HG02970 (cell line): ENCODE results near the gene SNX3.
A peak's percentile ranks its signal among the peaks of the same experiment; 100 is the strongest.
"Not testable (repeated sequence)": the region's sequence is repeated elsewhere in the genome, so short reads cannot be mapped to it uniquely, and the experiment has no call there.

Source experiments
- ATAC-seq: cut with Tn5 transposase; IDR thresholded peaks from one replicate; pipeline ENCODE4 v1.9.1; 2021; ENCODE audit warnings: mild to moderate bottlenecking, moderate library complexity, moderate number of reproducible peaks; ENCODE audit not compliant: unreplicated experiment, low FRiP score

The SNX3 gene

GRCh38 chr6:108260809-108261569 lies at the start of gene SNX3:
TSS of gene SNX3 (minus strand) at chr6:108261040. CDS start at chr6:108260921, 119 bp downstream.
- peak; percentile 92 for ATAC-seq

- ATAC-seq = no peak
Observed at GRCh38 chr6:108309844-108310243, 49.0 kb upstream of the SNX3 start.

DNA sequence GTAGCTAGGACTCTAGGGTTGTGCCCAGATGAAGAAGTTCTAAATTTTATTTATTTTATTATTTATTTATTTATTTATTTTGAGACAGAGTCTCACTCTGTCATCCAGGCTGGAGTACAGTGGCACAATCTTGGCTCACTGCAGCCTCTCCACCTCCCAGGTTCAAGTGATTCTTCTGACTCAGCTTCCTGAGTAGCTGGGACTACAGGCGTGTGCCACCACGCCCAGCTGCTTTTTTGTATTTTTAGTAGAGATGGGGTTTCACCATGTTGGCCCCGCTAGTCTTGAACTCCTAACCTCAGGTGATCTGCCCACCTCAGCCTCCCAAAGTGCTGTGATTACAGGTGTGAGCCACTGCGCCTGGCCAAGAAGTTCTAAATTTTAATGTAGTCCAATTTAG lies 47.8 kb upstream of the SNX3 start:
- ATAC-seq = not testable (repeated sequence)

DNA sequence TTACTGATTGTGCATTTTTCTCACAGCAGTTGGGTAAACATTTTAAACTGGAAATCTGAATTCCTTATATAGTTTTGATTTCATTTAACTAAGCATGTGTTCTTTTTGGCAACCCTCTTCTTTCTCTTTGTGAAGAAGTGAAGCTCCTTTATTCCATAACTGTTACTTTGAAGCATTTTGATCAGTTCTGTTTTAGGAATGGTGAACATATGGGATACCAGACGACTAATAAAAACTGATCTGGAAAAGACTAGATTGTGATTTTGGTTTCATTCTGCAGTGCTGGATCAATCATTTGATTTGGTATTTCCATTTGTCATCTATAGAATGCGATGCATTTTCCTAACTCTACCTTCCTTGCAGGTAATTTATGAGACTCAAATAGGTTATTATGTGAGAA lies 43.8 kb upstream of the SNX3 start:
- no peak for ATAC-seq

DNA sequence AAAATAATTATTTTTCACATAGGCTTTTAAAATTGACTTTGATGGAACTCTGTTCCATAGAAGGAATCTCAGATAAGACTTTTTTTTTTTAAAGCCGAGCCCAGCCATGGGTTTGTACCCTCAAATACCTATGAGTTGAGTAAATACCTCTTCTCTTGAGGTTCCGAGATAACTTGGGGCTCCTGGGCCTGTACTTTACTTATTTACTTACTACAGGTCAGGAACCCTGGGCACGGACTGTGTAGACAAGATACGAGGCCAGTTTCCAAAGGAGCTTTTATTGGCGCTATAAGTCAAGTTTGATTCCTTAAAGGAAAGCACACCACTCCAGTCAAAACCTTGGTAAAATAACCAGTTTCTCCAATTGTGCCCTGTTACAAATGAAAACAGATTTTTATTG lies 41.5 kb upstream of the SNX3 start:
- ATAC-seq = no peak

DNA sequence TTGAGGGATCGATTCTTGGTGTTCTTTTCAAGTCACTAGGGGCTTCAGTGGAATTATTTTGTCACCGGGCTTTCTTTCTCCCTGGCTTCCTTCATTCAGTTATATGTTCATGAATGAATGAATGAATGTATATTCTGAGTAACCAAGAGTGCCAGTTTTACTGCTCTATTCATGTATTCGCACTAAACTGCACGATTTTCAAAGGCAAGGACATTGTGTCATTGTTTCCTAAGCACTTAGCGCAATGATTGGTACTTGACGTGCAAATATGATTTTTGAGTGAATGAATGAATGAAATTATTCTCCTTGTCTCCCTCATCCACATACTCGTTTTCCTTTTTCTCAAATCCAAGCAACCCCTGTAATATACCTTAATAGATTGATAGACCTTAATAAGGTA lies 34.8 kb upstream of the SNX3 start:
- ATAC-seq = no peak

- ATAC-seq = peak; percentile 93
Observed at GRCh38 chr6:108294727-108295625, 34.1 kb upstream of the SNX3 start, which contains the start of gene AFG1L. TSS of gene AFG1L (plus strand) at chr6:108295054. CDS start at chr6:108295080, 26 bp downstream.

- no peak for ATAC-seq
Observed at GRCh38 chr6:108294297-108294726, 33.5 kb upstream of the SNX3 start.

GRCh38 chr6:108293527-108294296 lies 32.9 kb upstream of the SNX3 start:
- ATAC-seq = no peak

DNA sequence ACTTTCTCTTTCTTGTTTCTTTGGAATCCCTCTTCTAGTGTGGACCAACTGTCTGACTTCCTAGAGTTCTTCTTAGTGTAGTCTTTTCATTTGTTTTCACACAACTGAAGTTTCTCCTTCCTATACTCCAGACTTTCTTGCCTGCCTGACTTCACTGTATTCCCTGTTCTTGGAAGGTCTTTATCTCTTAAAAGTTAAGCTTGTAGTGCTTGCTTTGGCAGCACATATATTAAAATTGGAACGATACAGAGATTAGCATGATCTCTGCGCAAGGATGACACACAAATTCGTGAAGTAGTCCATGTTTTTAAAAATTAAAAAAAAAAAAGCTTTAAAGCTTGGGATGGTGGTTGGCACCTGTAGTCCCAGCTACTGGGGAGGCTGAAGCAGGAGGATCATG lies 31.7 kb upstream of the SNX3 start:
- not testable (repeated sequence) for ATAC-seq

DNA sequence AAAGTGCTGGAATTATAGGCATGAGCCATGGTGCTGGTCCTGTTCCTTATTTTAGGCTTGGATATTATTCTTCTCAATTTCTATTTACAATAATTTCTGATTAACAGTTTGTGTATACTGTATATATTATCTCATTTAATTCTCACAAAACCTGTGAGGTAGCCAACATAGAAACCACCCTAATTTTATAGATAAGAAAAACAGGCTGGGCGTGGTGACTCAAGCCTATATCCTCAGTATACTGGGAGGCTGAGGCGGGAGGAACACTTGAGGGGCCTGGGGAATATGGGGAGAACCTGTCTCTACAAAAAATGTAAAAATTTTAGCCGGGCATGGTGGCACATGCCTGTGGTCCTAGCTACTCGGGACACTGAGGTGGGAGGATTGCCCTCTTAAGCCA lies 30.3 kb upstream of the SNX3 start:
- ATAC-seq = no peak

GRCh38 chr6:108288742-108289141 lies 27.9 kb upstream of the SNX3 start:
- no peak for ATAC-seq

DNA sequence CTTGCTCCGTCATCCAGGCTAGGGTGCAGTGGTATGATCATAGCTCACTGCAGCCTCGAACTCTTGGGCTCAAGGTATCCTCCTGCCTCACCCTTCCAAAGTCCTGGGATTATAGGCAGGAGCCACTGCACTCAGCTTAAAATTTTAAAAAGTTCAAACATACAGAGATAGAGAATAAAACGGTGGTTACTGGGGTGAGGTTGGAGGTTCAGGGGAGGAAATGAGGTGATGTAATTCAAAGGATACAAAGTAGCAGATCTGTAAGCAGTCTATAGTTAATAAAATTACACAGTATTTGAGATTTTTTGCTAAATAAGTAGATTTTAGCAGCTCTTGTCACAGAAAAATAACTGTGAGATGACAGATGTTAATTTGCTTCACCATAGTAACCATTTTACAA lies 26.5 kb upstream of the SNX3 start:
- ATAC-seq = no peak

DNA sequence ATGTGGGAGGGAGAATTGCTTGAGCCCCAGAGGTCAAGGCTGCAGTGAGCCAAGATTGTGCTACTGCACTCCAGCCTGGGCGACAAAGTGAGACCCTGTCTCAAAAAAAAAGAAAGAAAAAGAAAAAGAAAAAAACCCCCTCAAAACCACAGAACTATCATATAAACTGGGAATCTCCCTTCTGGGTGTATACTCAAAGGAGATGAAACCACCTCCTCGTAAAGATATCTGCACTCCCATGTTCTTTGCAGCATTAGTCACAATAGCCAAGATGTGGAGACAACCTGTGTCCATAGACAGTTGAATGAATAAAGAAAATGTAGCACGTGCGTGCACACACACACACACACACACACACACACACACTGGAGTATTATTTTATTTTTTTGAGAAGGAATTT lies 25.5 kb upstream of the SNX3 start:
- ATAC-seq = no peak

GRCh38 chr6:108285381-108285780 lies 24.5 kb upstream of the SNX3 start:
- ATAC-seq = no peak

- ATAC-seq = no peak
Observed at GRCh38 chr6:108277831-108278230, 17.0 kb upstream of the SNX3 start.

DNA sequence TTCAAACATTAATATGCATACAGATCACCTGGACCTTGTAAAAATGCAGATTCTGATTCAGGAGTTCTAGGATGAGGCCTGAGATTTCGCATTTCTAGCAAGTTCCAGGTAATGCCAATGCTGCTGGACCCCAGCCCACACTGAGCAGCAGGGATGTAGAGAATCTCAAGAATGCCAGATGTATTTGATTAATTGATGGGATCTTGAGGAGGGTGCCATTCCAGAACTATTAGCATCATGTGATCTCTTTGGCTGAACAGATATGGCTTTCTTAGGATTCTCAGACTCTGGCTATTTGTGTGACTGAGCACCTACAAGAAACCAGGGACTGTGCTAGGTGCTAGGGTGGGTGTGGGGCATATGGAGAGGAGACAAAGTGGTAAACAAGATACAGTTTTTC lies 16.5 kb upstream of the SNX3 start:
- ATAC-seq = no peak

DNA sequence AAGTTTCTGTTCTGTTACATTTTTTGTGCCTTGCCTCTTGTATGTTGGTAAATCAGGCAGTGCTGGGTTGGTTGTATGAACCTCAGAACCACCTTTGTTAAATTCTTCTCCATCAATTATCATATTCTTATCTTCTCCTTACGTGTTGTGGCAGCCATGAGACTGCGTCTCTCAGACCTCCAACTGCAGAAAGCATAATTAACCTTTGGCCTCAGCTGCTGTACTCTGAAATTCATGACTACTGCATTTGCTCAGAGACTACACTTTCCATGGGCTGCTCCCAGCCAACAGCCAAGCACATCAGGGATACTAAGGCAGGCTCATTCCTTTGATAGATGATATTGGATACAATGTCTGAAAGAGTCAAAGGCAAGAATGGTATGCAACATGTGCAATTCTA lies 15.1 kb upstream of the SNX3 start:
- ATAC-seq = no peak

DNA sequence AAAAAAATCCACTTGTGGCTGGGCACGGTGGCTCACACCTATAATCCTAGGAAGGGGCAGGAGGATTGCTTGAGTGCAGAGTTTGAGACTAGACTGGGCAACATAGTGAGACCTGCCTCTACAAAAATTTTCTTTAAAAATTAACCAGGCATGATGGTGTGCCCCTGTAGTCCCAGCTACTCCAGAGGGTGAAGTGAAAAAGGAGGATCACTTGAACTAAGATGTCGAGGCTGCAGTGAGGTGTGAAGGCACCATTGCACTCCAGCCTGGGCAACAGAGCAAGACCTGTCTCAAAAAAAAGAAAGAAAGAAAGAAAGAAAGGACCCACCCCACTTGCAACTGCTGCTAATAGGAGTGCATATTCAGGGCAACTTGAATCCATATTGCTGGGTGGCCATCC lies 13.7 kb upstream of the SNX3 start:
- no peak for ATAC-seq

DNA sequence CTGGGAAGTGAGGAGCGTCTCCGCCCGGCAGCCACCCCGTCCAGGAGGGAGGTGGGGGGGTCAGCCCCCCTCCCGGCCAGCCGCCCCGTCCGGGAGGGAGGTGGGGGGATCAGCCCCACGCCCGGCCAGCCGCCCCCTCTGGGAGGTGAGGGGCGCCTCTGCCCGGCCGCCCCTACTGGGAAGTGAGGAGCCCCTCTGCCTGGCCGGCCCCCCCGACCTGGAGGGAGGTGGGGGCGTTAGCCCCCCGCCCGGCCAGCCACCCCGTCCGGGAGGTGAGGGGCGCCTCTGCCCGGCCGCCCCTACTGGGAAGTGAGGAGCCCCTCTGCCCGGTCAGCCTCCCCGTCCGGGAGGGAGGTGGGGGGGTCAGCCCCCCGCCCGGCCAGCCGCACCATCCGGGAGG lies 9.1 kb upstream of the SNX3 start:
- ATAC-seq = not testable (repeated sequence)

DNA sequence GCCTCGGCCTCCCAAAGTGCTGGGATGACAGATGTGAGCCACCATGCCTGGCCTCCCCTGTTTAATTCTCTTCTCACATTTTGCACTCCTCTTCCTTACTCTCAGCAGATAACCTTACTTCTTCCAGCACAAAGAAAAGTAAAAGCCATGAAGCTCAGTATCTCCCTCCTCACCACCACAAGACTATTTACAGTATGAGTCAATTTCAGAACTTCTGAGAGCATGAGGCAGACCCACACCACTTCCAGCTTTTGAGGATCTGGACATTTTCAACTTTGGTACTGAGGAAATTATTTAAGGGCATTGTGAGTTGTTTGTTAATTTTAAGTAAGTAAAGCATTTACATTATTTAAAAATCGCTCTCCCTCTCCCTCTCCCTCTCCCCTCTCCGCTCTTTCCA lies 8.0 kb upstream of the SNX3 start:
- ATAC-seq = no peak
